IMR-90 (cell line): ENCODE data around the gene DACH1.

Experiments
- CTCF ChIP-seq: conservative IDR thresholded peaks from 2 replicates; pipeline ENCODE4 v1.5.1; 2012; ENCODE audit warnings: mild to moderate bottlenecking, low read depth, low read length, improper control_type of control experiment
- POLR2A ChIP-seq: IDR thresholded peaks from 2 replicates; pipeline ENCODE4 v1.6.1; 2012; ENCODE audit warnings: mild to moderate bottlenecking, low read depth, low read length

GRCh38 chr13:71576571-71576970 lies 290.4 kb downstream of the DACH1 start:
- TF ChIP-seq CTCF (no peak), POLR2A (no peak)
